Endothelial cell of umbilical vein (primary cell): ENCODE results near the gene IGF2R. TPM values are rescaled to one million over a fixed set of nuclear protein-coding genes. Genes with fewer than 3 reads are reported as not detected.

ENCODE experiments used
- BruUV-seq: library from RNA; stranded (reverse); fragments of 400-500 nt; replicated peaks from 2 replicates; lab custom pipeline; 2021; lab: Mats Ljungman, UMichigan
- CTCF ChIA-PET: fragments of 300-600, 350-600 bp; sonication (Branson Sonifier 250); formaldehyde crosslinking; loops from one replicate; lab custom pipeline; 2021; ENCODE audit warnings: antibody characterized with exemption, inconsistent platforms; lab: Charles Lee
- POLR2A ChIA-PET: fragments of 300-600, 350-600 bp; sonication (Branson Sonifier 250); formaldehyde crosslinking; loops from one replicate; lab custom pipeline; 2021; ENCODE audit warnings: antibody characterized with exemption, inconsistent platforms; lab: Charles Lee
- DNase-seq: peaks from one replicate; pipeline ENCODE4 v3.0.0-alpha.2; 2011; ENCODE audit warnings: low read depth, low spot score
- FAIRE-seq: peaks from 2 replicates; lab custom pipeline; 2011; peaks lifted over from hg19 to GRCh38; lab: Jason Lieb, UNC
- H2AFZ ChIP-seq: 2 replicates; pipeline ENCODE4 v1.6.0; 2012; ENCODE audit warnings: low read depth, low read length, control low read depth, inconsistent platforms
- H3K27ac ChIP-seq: 2 replicates; pipeline ENCODE4 v1.5.1; 2011; ENCODE audit warnings: low read depth, mild to moderate bottlenecking, control low read depth, low read length, moderate library complexity; ENCODE audit not compliant: insufficient read depth
- H3K27me3 ChIP-seq, 2 experiments: 2 replicates each; pipeline versions ENCODE4 v1.6.0 to v1.6.1; 2011; ENCODE audit warnings: low read length in 2 of 2, mixed read lengths in 1 of 2; ENCODE audit not compliant: control insufficient read depth in 2 of 2, insufficient read depth in 2 of 2
- H3K36me3 ChIP-seq, 2 experiments: 2 replicates in 1 of 2; 3 replicates in 1 of 2; pipeline ENCODE4 v1.5.1; 2011; ENCODE audit warnings: low read length in 2 of 2, mild to moderate bottlenecking in 1 of 2, moderate library complexity in 1 of 2; ENCODE audit not compliant: control insufficient read depth in 2 of 2, insufficient read depth in 2 of 2; ENCODE audit errors: extremely low read depth in 1 of 2
- H3K4me1 ChIP-seq: 3 replicates; pipeline ENCODE4 v1.5.1; 2011; ENCODE audit warnings: mild to moderate bottlenecking, low read length; ENCODE audit not compliant: control insufficient read depth, insufficient read depth; ENCODE audit errors: extremely low read depth
- H3K4me2 ChIP-seq: 2 replicates; pipeline ENCODE4 v1.6.1; 2011; ENCODE audit warnings: low read length, control low read depth, mixed read lengths; ENCODE audit not compliant: insufficient read depth
- H3K4me3 ChIP-seq, 3 experiments: fragments of 200-600 bp in 1 of 3; sonication (generic), shearing (Covaris generic) in 1 of 3; replicated peaks in 1 of 3; 2 replicates each; pipeline ENCODE4 v1.5.1; 2011 to 2016; ENCODE audit warnings: control low read depth in 3 of 3, low read length in 3 of 3, mild to moderate bottlenecking in 2 of 3, inconsistent platforms in 1 of 3, low read depth in 1 of 3, moderate library complexity in 1 of 3; ENCODE audit not compliant: insufficient read depth in 1 of 3
- H3K79me2 ChIP-seq: 2 replicates; pipeline ENCODE4 v1.6.0; 2012; ENCODE audit warnings: low read length, inconsistent platforms; ENCODE audit not compliant: control insufficient read depth, insufficient read depth
- H3K9ac ChIP-seq: replicated peaks from 2 replicates; pipeline ENCODE3; 2011; ENCODE audit warnings: low read length, control low read depth; ENCODE audit not compliant: insufficient read depth; ENCODE audit errors: extremely low read depth
- H3K9me1 ChIP-seq: replicated peaks from 3 replicates; pipeline ENCODE4 v1.6.0; 2011; ENCODE audit warnings: mild to moderate bottlenecking, low read length; ENCODE audit not compliant: control insufficient read depth, insufficient read depth; ENCODE audit errors: extremely low read depth
- H3K9me3 ChIP-seq: replicated peaks from 2 replicates; pipeline ENCODE4 v1.5.1; 2012; ENCODE audit warnings: low read length, inconsistent platforms; ENCODE audit not compliant: control insufficient read depth, insufficient read depth
- H4K20me1 ChIP-seq: replicated peaks from 2 replicates; pipeline ENCODE3; 2011; ENCODE audit warnings: mild to moderate bottlenecking, low read length; ENCODE audit not compliant: control insufficient read depth, insufficient read depth; ENCODE audit errors: extremely low read depth
- CTCF ChIP-seq, 2 donors: IDR thresholded peaks; 1 replicate in 1 of 2; 2 replicates in 1 of 2; pipeline ENCODE4 v1.5.1; 2011; ENCODE audit warnings: low read length in 2 of 2, mild to moderate bottlenecking in 2 of 2, moderate library complexity in 2 of 2, control low read depth in 1 of 2, inconsistent platforms in 1 of 2, low read depth in 1 of 2; ENCODE audit not compliant: insufficient read depth in 1 of 2; ENCODE audit errors: extremely low read depth in 1 of 2
- EZH2 ChIP-seq: IDR thresholded peaks from 2 replicates; pipeline ENCODE4 v1.6.1; 2012; ENCODE audit warnings: borderline replicate concordance, low read depth, mild to moderate bottlenecking, moderate library complexity, low read length, inconsistent platforms; ENCODE audit not compliant: severe bottlenecking
- FOS ChIP-seq: IDR thresholded peaks from 2 replicates; pipeline ENCODE4 v1.6.1; 2011; ENCODE audit warnings: mild to moderate bottlenecking, low read length, moderate library complexity, borderline replicate concordance; ENCODE audit not compliant: insufficient read depth
- GATA2 ChIP-seq: IDR thresholded peaks from 2 replicates; pipeline ENCODE4 v1.7.0; 2011; ENCODE audit warnings: low read depth, mild to moderate bottlenecking, moderate library complexity, mixed read lengths, low read length; ENCODE audit not compliant: insufficient read length, insufficient read depth
- JUN ChIP-seq: IDR thresholded peaks from 2 replicates; pipeline ENCODE4 v1.6.1; 2011; ENCODE audit warnings: borderline replicate concordance, low read depth; ENCODE audit not compliant: insufficient read length, insufficient read depth
- MAX ChIP-seq: IDR thresholded peaks from 2 replicates; pipeline ENCODE4 v1.6.1; 2011; ENCODE audit not compliant: insufficient read depth, insufficient read length
- MYC ChIP-seq: IDR thresholded peaks from one replicate; pipeline ENCODE4 v1.6.1; 2011; ENCODE audit warnings: mild to moderate bottlenecking, low read depth, low read length
- POLR2A ChIP-seq: IDR thresholded peaks from 2 replicates; pipeline ENCODE4 v1.6.1; 2012; ENCODE audit warnings: low read depth, mild to moderate bottlenecking, control low read depth, low read length
- POLR2AphosphoS5 ChIP-seq: IDR thresholded peaks from 2 replicates; pipeline ENCODE4 v1.6.1; 2012; ENCODE audit warnings: low read depth, mild to moderate bottlenecking, control low read depth, low read length, moderate library complexity; ENCODE audit not compliant: insufficient read depth
- dilution Hi-C: fragments of 300-500 bp; cut with MboI; formaldehyde crosslinking; loops from one replicate; pipeline ENCODE4 v1.15.0; 2019; ENCODE audit warnings: low sequenced_read_pairs; ENCODE audit not compliant: extremely low pct_ligation_motif_present
- intact Hi-C: fragments of 100-400 bp; cut with micrococcal nuclease; formaldehyde crosslinking; loops from one replicate; pipeline ENCODE4 v1.10.0; 2022
- polyA plus RNA-seq, 4 experiments: library from polyadenylated mRNA; depleted of rRNA in 3 of 4; stranded (reverse) in 3 of 4; unstranded in 1 of 4; fragments of >200 nt; gene quantifications; 2 replicates each; pipeline versions ENCODE4 v1.2.1 to v1.2.3, GENCODE V29; 2011 to 2012; ENCODE audit warnings: missing spikeins in 1 of 4
- total RNA-seq: library from RNA; stranded (reverse); gene quantifications from 2 replicates; pipeline ENCODE4 v1.2.3, GENCODE V29; 2021

IGF2R gene
- total and polyA plus RNA-seq, 2 donors (not counting 3 experiments of a cell fraction or from before 2014, with no cell fraction given): 16.3 to 60.2 TPM

GRCh38 chr6:159931846-159932245 is 37.0 kb upstream of the IGF2R start:
- Histone ChIP-seq H3K27me3 (peaks cover 0 to 3% of the 10 kb centered on the region in 2 experiments), H4K20me1 (no peaks in the 10 kb centered on the region), H3K9me3 (no peaks in the 10 kb centered on the region), H3K4me3 (no peak overlapping the region), H3K9me1 (no peaks in the 10 kb centered on the region), H3K79me2 (no peaks in the 10 kb centered on the region), H3K9ac (no peak overlapping the region), H3K27ac (no peak overlapping the region), H3K4me1 (no peaks in the 10 kb centered on the region), H3K4me2 (no peak overlapping the region), H2AFZ (no peak overlapping the region), H3K36me3 (no peaks in the 10 kb centered on the region)
- intact Hi-C loops (no loop called here), dilution Hi-C loops (no loop called here)
- BruUV-seq: no TSS peak
- TF ChIP-seq CTCF (IDR thresholded peaks at IDR 0.05; ENCODE audit: extremely low read depth in 1 of 2, insufficient read depth in 1 of 2, low read depth in 1 of 2, low read length in 2 of 2) (no peak), MYC (no peak), FOS (no peak)
- POLR2A ChIA-PET: no interaction called here
- FAIRE-seq (no peak), DNase-seq (no peak)
- CTCF ChIA-PET: no interaction called here

- intact Hi-C loops: no loop called here
- H3K9ac ChIP-seq: no peak overlapping the region
- CTCF ChIA-PET: no interaction called here
- no peak overlapping the region for H2AFZ ChIP-seq
- no peaks in the 10 kb centered on the region for H3K4me1 ChIP-seq
- no peak overlapping the region for H3K27ac ChIP-seq
- H3K4me2 ChIP-seq: no peak overlapping the region
- POLR2A ChIA-PET: no interaction called here
- no peak for TF ChIP-seq POLR2AphosphoS5
- TF ChIP-seq JUN: no peak
- no peak for TF ChIP-seq CTCF (IDR thresholded peaks at IDR 0.05; ENCODE audit: extremely low read depth in 1 of 2, insufficient read depth in 1 of 2, low read depth in 1 of 2, low read length in 2 of 2)
- TF ChIP-seq POLR2A: no peak
- TF ChIP-seq GATA2: no peak
- no peak for TF ChIP-seq FOS
- TF ChIP-seq MYC: no peak
- TF ChIP-seq EZH2: no peak
- TF ChIP-seq MAX: no peak
- DNase-seq (no peak), FAIRE-seq (no peak)
- no peak overlapping the region for H3K4me3 ChIP-seq
- no peaks in the 10 kb centered on the region for H4K20me1 ChIP-seq
- no peaks in the 10 kb centered on the region for H3K9me3 ChIP-seq
- peaks cover 0 to 3% of the 10 kb centered on the region in 2 experiments for H3K27me3 ChIP-seq
- H3K9me1 ChIP-seq: no peaks in the 10 kb centered on the region
- H3K79me2 ChIP-seq: no peaks in the 10 kb centered on the region
- dilution Hi-C loops: no loop called here
- H3K36me3 ChIP-seq: no peaks in the 10 kb centered on the region
- no TSS peak for BruUV-seq
Measured at GRCh38 chr6:159933077-159933476, 35.8 kb upstream of the IGF2R start.
